Esophagus muscularis mucosa (tissue), 3 donors: ENCODE data around the gene RBM28.

Source experiments
- POLR2A ChIP-seq: fragments of 450-650 bp; IDR thresholded peaks from one replicate; pipeline ENCODE4 v1.6.1; 2017; ENCODE audit warnings: antibody characterized with exemption, moderate library complexity, mild to moderate bottlenecking, low read depth
- TF ChIP-seq, protein P1 (sequence below), 3 experiments: fragments of 200-600 bp in 2 of 3; fragments of 450-650 bp in 1 of 3; sonication (generic) in 2 of 3; IDR thresholded peaks; one replicate each; pipeline ENCODE4 v1.5.1; 2017 to 2019; ENCODE audit warnings: antibody characterized with exemption in 3 of 3, mild to moderate bottlenecking in 2 of 3, moderate library complexity in 1 of 3

- TF ChIP-seq, protein P1, sequence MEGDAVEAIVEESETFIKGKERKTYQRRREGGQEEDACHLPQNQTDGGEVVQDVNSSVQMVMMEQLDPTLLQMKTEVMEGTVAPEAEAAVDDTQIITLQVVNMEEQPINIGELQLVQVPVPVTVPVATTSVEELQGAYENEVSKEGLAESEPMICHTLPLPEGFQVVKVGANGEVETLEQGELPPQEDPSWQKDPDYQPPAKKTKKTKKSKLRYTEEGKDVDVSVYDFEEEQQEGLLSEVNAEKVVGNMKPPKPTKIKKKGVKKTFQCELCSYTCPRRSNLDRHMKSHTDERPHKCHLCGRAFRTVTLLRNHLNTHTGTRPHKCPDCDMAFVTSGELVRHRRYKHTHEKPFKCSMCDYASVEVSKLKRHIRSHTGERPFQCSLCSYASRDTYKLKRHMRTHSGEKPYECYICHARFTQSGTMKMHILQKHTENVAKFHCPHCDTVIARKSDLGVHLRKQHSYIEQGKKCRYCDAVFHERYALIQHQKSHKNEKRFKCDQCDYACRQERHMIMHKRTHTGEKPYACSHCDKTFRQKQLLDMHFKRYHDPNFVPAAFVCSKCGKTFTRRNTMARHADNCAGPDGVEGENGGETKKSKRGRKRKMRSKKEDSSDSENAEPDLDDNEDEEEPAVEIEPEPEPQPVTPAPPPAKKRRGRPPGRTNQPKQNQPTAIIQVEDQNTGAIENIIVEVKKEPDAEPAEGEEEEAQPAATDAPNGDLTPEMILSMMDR (IDR thresholded peaks at IDR 0.05): no peak
- TF ChIP-seq POLR2A: no peak
These were observed 14.5 kb upstream of the RBM28 start for GRCh38 chr7:128358233-128358632.
